Hematopoietic multipotent progenitor cell treated with erythropoietin and hydrocortisone succinate and interleukin-3 and kit ligand, for 15 days (in vitro differentiated cells): ENCODE data around the gene SRCAP.

ENCODE experiments used
- DNase-seq: peaks from one replicate; pipeline ENCODE4 v3.0.0-alpha.2; 2015; ENCODE audit warnings: low spot score

The SRCAP gene

GRCh38 chr16:30775392-30776188, 76.6 kb downstream of the SRCAP start:
- DNase-seq, result peak; percentile 49

- no peak for DNase-seq
Observed at GRCh38 chr16:30777591-30778297, 78.8 kb downstream of the SRCAP start.

- no peak for DNase-seq
Observed at GRCh38 chr16:30778549-30779244, 79.7 kb downstream of the SRCAP start.

GRCh38 chr16:30779596-30779995, 80.6 kb downstream of the SRCAP start:
- no peak for DNase-seq

GRCh38 chr16:30780021-30780420, 81.0 kb downstream of the SRCAP start:
- DNase-seq, result no peak

- no peak for DNase-seq
Observed at GRCh38 chr16:30780549-30780948, 81.6 kb downstream of the SRCAP start.

GRCh38 chr16:30782486-30783279, 83.7 kb downstream of the SRCAP start:
- DNase-seq, result no peak

GRCh38 chr16:30783280-30784109, 84.5 kb downstream of the SRCAP start:
- DNase-seq, result no peak

- DNase-seq, result no peak
Observed at GRCh38 chr16:30784215-30784614, 85.2 kb downstream of the SRCAP start.

- no peak for DNase-seq
Observed at GRCh38 chr16:30785126-30786106, 86.4 kb downstream of the SRCAP start.

- DNase-seq, result no peak
Observed at GRCh38 chr16:30786115-30786935, 87.4 kb downstream of the SRCAP start.

- no peak for DNase-seq
Observed at GRCh38 chr16:30786936-30787612, 88.1 kb downstream of the SRCAP start, which contains the start of gene ZNF629. ZNF629 (minus strand) TSS chr16:30787205; CDS start chr16:30784482, 2,723 bp downstream.

- no peak for DNase-seq
Observed at GRCh38 chr16:30787613-30788378, 88.8 kb downstream of the SRCAP start.
